HCT116 (cell line): ENCODE data around the gene SLC39A13. TPM values are rescaled to one million over a fixed set of nuclear protein-coding genes. Genes with fewer than 3 reads are reported as not detected.

ENCODE experiments used
- ATAC-seq: fragments of 200-7000 bp; cut with Tn5 transposase; 2 replicates; pipeline ENCODE4 v1.9.1; 2020; ENCODE audit warnings: mild to moderate bottlenecking, moderate library complexity
- BruUV-seq: library from RNA; stranded (reverse); fragments of 400-500 nt; replicated peaks from 2 replicates; lab custom pipeline; 2021; lab: Mats Ljungman, UMichigan
- CTCF ChIA-PET: fragments of 300-600 bp; sonication (Branson Sonifier 250); formaldehyde crosslinking; loops from one replicate; lab custom pipeline; 2021; ENCODE audit warnings: antibody characterized with exemption; lab: Charles Lee
- POLR2A ChIA-PET: fragments of 300-600, 350-600 bp; sonication (Branson Sonifier 250); formaldehyde crosslinking; loops from one replicate; lab custom pipeline; 2021; ENCODE audit warnings: antibody characterized with exemption; lab: Charles Lee
- RAD21 ChIA-PET, 2 experiments: fragments of 300-600 bp; sonication (Branson Sonifier 250); formaldehyde crosslinking; loops; one replicate each; lab custom pipeline; 2023; ENCODE audit warnings: low total read pairs in 2 of 2; ENCODE audit not compliant: uncharacterized antibody in 2 of 2, unreplicated experiment in 2 of 2, low non-redundant PET in 1 of 2; lab: Charles Lee
- DNase-seq: peaks from one replicate; pipeline ENCODE4 v3.0.0-alpha.2; 2010; ENCODE audit warnings: low read depth, low spot score
- H2AFZ ChIP-seq: fragments of 200-600 bp; shearing (Covaris generic), sonication (generic); 2 replicates; pipeline ENCODE4 v1.6.1; 2017; ENCODE audit warnings: low read depth, mixed run types, mixed read lengths, antibody characterized with exemption, low read length; ENCODE audit not compliant: poor library complexity, severe bottlenecking
- H3K27ac ChIP-seq: 2 replicates; pipeline ENCODE4 v1.5.1; 2012; ENCODE audit warnings: low read depth, low read length
- H3K27me3 ChIP-seq: fragments of 200-600 bp; sonication (generic); 2 replicates; pipeline ENCODE4 v1.6.1; 2016; ENCODE audit warnings: mixed run types, low read length, mixed read lengths; ENCODE audit not compliant: insufficient read depth
- H3K36me3 ChIP-seq, 2 experiments: fragments of 200-500 bp in 1 of 2; fragments of 200-600 bp in 1 of 2; sonication (Bioruptor generic) in 1 of 2; sonication (generic) in 1 of 2; 2 replicates each; pipeline versions ENCODE4 v1.5.1 to v1.6.1; 2014 to 2016; ENCODE audit warnings: low read length in 2 of 2, inconsistent platforms in 1 of 2, mixed read lengths in 1 of 2, mixed run types in 1 of 2; ENCODE audit not compliant: insufficient read depth in 2 of 2, control insufficient read depth in 1 of 2
- H3K4me1 ChIP-seq, 2 experiments: fragments of 200-600 bp in 1 of 2; sonication (generic) in 1 of 2; 2 replicates each; pipeline versions ENCODE4 v1.5.1 to v1.6.1; 2012 to 2017; ENCODE audit warnings: low read length in 2 of 2, inconsistent platforms in 1 of 2, mild to moderate bottlenecking in 1 of 2, mixed read lengths in 1 of 2, mixed run types in 1 of 2, moderate library complexity in 1 of 2; ENCODE audit not compliant: insufficient read depth in 2 of 2, control insufficient read depth in 1 of 2
- H3K4me2 ChIP-seq: fragments of 200-600 bp; sonication (generic); 2 replicates; pipeline ENCODE4 v1.6.1; 2017; ENCODE audit warnings: mixed run types, low read length, mixed read lengths
- H3K4me3 ChIP-seq, 2 experiments: fragments of 200-600 bp in 1 of 2; sonication (generic) in 1 of 2; replicated peaks in 1 of 2; 2 replicates each; pipeline ENCODE4 v1.5.1; 2011 to 2016; ENCODE audit warnings: low read length in 2 of 2, control low read depth in 1 of 2, low read depth in 1 of 2, mild to moderate bottlenecking in 1 of 2, mixed read lengths in 1 of 2, mixed run types in 1 of 2
- H3K79me2 ChIP-seq: fragments of 200-600 bp; sonication (generic); 2 replicates; pipeline ENCODE4 v1.6.1; 2017; ENCODE audit warnings: mild to moderate bottlenecking, mixed run types, low read length, moderate library complexity, mixed read lengths; ENCODE audit not compliant: insufficient read depth
- H3K9ac ChIP-seq: fragments of 200-600 bp; sonication (generic); 2 replicates; pipeline ENCODE4 v1.6.1; 2016; ENCODE audit warnings: low read length, mixed read lengths
- H3K9me2 ChIP-seq: fragments of 200-600 bp; sonication (generic), shearing (Covaris generic); 2 replicates; pipeline ENCODE4 v1.6.1; 2017; ENCODE audit warnings: mixed run types, mild to moderate bottlenecking, moderate library complexity; ENCODE audit not compliant: insufficient read depth
- H3K9me3 ChIP-seq, 2 experiments: fragments of 200-500 bp in 1 of 2; fragments of 200-600 bp in 1 of 2; sonication (Bioruptor generic) in 1 of 2; sonication (generic) in 1 of 2; 2 replicates each; pipeline ENCODE4 v1.6.1; 2014 to 2017; ENCODE audit warnings: low read length in 2 of 2, mixed read lengths in 2 of 2, inconsistent platforms in 1 of 2, low read depth in 1 of 2, mild to moderate bottlenecking in 1 of 2, mixed run types in 1 of 2, moderate library complexity in 1 of 2; ENCODE audit not compliant: control insufficient read depth in 1 of 2, insufficient read depth in 1 of 2
- H4K20me1 ChIP-seq: fragments of 200-600 bp; sonication (generic), shearing (Covaris generic); 2 replicates; pipeline ENCODE4 v1.6.1; 2017; ENCODE audit warnings: mixed run types, mild to moderate bottlenecking, moderate library complexity; ENCODE audit not compliant: insufficient read depth
- ATF3 ChIP-seq: IDR thresholded peaks from 2 replicates; pipeline ENCODE4 v1.6.1; 2012
- CBX3 ChIP-seq: IDR thresholded peaks from 2 replicates; pipeline ENCODE4 v1.6.1; 2012; ENCODE audit warnings: low read depth
- CEBPB ChIP-seq: IDR thresholded peaks from 2 replicates; pipeline ENCODE4 v1.6.1; 2012; ENCODE audit warnings: low read depth
- EGR1 ChIP-seq: IDR thresholded peaks from 2 replicates; pipeline ENCODE4 v1.6.1; 2012; ENCODE audit warnings: low read depth
- ELF1 ChIP-seq: IDR thresholded peaks from 2 replicates; pipeline ENCODE4 v1.6.1; 2012; ENCODE audit warnings: low read depth, borderline replicate concordance
- EZH2 ChIP-seq: fragments of 200-600 bp; sonication (generic); IDR thresholded peaks from 2 replicates; pipeline ENCODE4 v1.6.1; 2017; ENCODE audit warnings: antibody characterized with exemption, mixed run types
- EZH2phosphoT487 ChIP-seq: fragments of 200-600 bp; IDR thresholded peaks from 2 replicates; pipeline ENCODE4 v1.6.1; 2018; ENCODE audit warnings: antibody characterized with exemption, borderline replicate concordance
- FOSL1 ChIP-seq: IDR thresholded peaks from 2 replicates; pipeline ENCODE4 v1.6.1; 2012; ENCODE audit warnings: low read depth
- JUND ChIP-seq: IDR thresholded peaks from 2 replicates; pipeline ENCODE4 v1.6.1; 2012
- MAX ChIP-seq: IDR thresholded peaks from 2 replicates; pipeline ENCODE4 v1.6.1; 2012
- POLR2A ChIP-seq: IDR thresholded peaks from 2 replicates; pipeline ENCODE4 v1.7.0; 2011; ENCODE audit warnings: borderline replicate concordance; ENCODE audit not compliant: insufficient read depth, insufficient read length; ENCODE audit errors: extremely low read depth
- RAD21 ChIP-seq: IDR thresholded peaks from 2 replicates; pipeline ENCODE4 v1.6.1; 2012; ENCODE audit warnings: low read depth, mild to moderate bottlenecking
- REST ChIP-seq: IDR thresholded peaks from 2 replicates; pipeline ENCODE4 v1.6.1; 2012; ENCODE audit warnings: low read depth
- SIN3A ChIP-seq: IDR thresholded peaks from 2 replicates; pipeline ENCODE4 v1.6.1; 2012; ENCODE audit warnings: low read depth
- SP1 ChIP-seq: IDR thresholded peaks from 2 replicates; pipeline ENCODE4 v1.6.1; 2012; ENCODE audit warnings: low read depth
- SRF ChIP-seq: IDR thresholded peaks from 2 replicates; pipeline ENCODE4 v1.6.1; 2012; ENCODE audit warnings: low read depth
- TCF7L2 ChIP-seq: IDR thresholded peaks from 2 replicates; pipeline ENCODE4 v1.7.0; 2011; ENCODE audit warnings: borderline replicate concordance, inconsistent platforms; ENCODE audit not compliant: insufficient read depth, insufficient read length; ENCODE audit errors: extremely low read depth
- YY1 ChIP-seq: IDR thresholded peaks from 2 replicates; pipeline ENCODE4 v1.6.1; 2011; ENCODE audit warnings: low read length, low read depth, moderate library complexity, mild to moderate bottlenecking; ENCODE audit not compliant: insufficient replicate concordance; ENCODE audit errors: extremely low read depth
- ZFX ChIP-seq: fragments of 450-650 bp; IDR thresholded peaks from 2 replicates; pipeline ENCODE4 v1.6.1; 2017
- ZNF274 ChIP-seq: fragments of 200-500 bp; sonication (Bioruptor generic); IDR thresholded peaks from 2 replicates; pipeline ENCODE4 v1.6.1; 2014; ENCODE audit warnings: mild to moderate bottlenecking, low read depth, low read length, inconsistent platforms
- intact Hi-C: fragments of 100-400 bp; cut with micrococcal nuclease; formaldehyde crosslinking; loops from 2 replicates; pipeline ENCODE4 v1.10.0; 2022
- total RNA-seq: library from RNA; stranded (reverse); gene quantifications from one replicate; pipeline ENCODE4 v1.2.1, GENCODE V29; 2021; ENCODE audit not compliant: unreplicated experiment
- TF ChIP-seq, protein P1 (sequence below), 3 experiments: fragments of 200-600 bp in 1 of 3; sonication (generic) in 1 of 3; IDR thresholded peaks in 2 of 3; conservative IDR thresholded peaks in 1 of 3; 2 replicates each; pipeline ENCODE4 v1.5.1; 2012 to 2017; ENCODE audit warnings: low read depth in 2 of 3, low read length in 2 of 3, antibody characterized with exemption in 1 of 3, borderline replicate concordance in 1 of 3, control low read depth in 1 of 3, mild to moderate bottlenecking in 1 of 3, mixed read lengths in 1 of 3, mixed run types in 1 of 3, moderate library complexity in 1 of 3; ENCODE audit not compliant: insufficient read depth in 1 of 3

The SLC39A13 gene
- total RNA-seq, 1 experiment from 2014 or later: 23.9 TPM

DNA sequence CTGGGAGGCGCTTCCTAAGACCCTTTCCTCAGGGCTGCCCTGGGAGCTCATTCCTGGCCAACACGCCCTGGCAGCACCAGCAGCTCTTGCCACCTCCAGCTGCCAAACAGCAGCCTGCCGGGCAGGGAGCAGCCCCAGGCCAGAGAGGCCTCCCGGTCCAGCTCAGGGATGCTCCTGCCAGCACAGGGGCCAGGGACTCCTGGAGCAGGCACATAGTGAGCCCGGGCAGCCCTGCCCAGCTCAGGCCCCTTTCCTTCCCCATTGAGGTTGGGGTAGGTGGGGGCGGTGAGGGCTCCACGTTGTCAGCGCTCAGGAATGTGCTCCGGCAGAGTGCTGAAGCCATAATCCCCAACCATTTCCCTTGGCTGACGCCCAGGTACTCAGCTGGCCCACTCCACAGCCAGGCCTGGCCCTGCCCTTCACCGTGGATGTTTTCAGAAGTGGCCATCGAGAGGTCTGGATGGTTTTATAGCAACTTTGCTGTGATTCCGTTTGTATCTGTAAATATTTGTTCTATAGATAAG, 7.6 kb downstream of the SLC39A13 start:
- peaks cover 25 to 44% of the 10 kb centered on the region in 2 experiments for H3K4me1 ChIP-seq
- H4K20me1 ChIP-seq: no peaks in the 10 kb centered on the region
- H3K79me2 ChIP-seq: peaks cover 8% of the 10 kb centered on the region; the same call in 1 of the 2 replicates
- peak; percentile 49 for DNase-seq
- no TSS peak for BruUV-seq
- no peaks in the 10 kb centered on the region for H3K9me3 ChIP-seq
- no peak overlapping the region for H2AFZ ChIP-seq
- H3K4me3 ChIP-seq: peak overlapping the region in 1 of 2 experiments; percentile 28; a peak in 1 of 4 replicates
- intact Hi-C loops: no loop called here
- H3K9me2 ChIP-seq: no peaks in the 10 kb centered on the region
- H3K27ac ChIP-seq: peak overlapping the region; percentile 84
- RAD21 ChIA-PET: interaction anchor here in 1 of 2 experiments (0.6 kb wide), 1 partner anchor 9 kb away, joined by 3 read pairs; no protein-coding TSS in a partner anchor
- peak overlapping the region; percentile 72 for H3K4me2 ChIP-seq
- peak; percentile 70 for ATAC-seq
- peaks cover 15 to 34% of the 10 kb centered on the region in 2 experiments for H3K36me3 ChIP-seq
- CTCF ChIA-PET: interaction anchor here (0.9 kb wide), 1 partner anchor 38 kb away, joined by 3 read pairs; no protein-coding TSS in a partner anchor
- H3K27me3 ChIP-seq: no peaks in the 10 kb centered on the region
- POLR2A ChIA-PET: interaction anchor here (0.8 to 1.3 kb wide), 2 partner anchors 10 to 39 kb away, joined by 3 to 10 read pairs; partner anchors contain the start of gene PSMC3
- peak overlapping the region; percentile 51 for H3K9ac ChIP-seq
- TF ChIP-seq SIN3A (no peak; the same call in 1 of the 2 replicates), YY1 (peak; percentile 17), CEBPB (no peak), EGR1 (peak; percentile 75), RAD21 (no peak), CBX3 (no peak), TCF7L2 (no peak), SRF (no peak), EZH2phosphoT487 (no peak), MAX (peak; percentile 55), ELF1 (no peak), ATF3 (no peak), ZFX (no peak), FOSL1 (peak; percentile 53), JUND (peak; percentile 65), EZH2 (no peak), SP1 (peak; percentile 48), ZNF274 (no peak), POLR2A (no peak), REST (no peak)
- TF ChIP-seq, protein P1, sequence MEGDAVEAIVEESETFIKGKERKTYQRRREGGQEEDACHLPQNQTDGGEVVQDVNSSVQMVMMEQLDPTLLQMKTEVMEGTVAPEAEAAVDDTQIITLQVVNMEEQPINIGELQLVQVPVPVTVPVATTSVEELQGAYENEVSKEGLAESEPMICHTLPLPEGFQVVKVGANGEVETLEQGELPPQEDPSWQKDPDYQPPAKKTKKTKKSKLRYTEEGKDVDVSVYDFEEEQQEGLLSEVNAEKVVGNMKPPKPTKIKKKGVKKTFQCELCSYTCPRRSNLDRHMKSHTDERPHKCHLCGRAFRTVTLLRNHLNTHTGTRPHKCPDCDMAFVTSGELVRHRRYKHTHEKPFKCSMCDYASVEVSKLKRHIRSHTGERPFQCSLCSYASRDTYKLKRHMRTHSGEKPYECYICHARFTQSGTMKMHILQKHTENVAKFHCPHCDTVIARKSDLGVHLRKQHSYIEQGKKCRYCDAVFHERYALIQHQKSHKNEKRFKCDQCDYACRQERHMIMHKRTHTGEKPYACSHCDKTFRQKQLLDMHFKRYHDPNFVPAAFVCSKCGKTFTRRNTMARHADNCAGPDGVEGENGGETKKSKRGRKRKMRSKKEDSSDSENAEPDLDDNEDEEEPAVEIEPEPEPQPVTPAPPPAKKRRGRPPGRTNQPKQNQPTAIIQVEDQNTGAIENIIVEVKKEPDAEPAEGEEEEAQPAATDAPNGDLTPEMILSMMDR (IDR thresholded peaks at IDR 0.05 in 2 of 3, conservative IDR thresholded peaks at IDR 0.05 in 1 of 3; ENCODE audit: borderline replicate concordance in 1 of 3, insufficient read depth in 1 of 3, low read depth in 2 of 3, low read length in 2 of 3): no peak
